DMS153 (cell line): Measurements from ENCODE around the gene HOXA2.

Experiments
- DNase-seq: peaks from one replicate; lab custom pipeline; 2025; lab: John Stamatoyannopoulos, UW

HOXA2 gene

GRCh38 chr7:27141137-27141922, 38.8 kb upstream of the HOXA2 start:
- no peak for DNase-seq

GRCh38 chr7:27140126-27140857, 37.8 kb upstream of the HOXA2 start:
- DNase-seq, result no peak

- DNase-seq, result no peak
Measured at GRCh38 chr7:27139334-27140125, 37.0 kb upstream of the HOXA2 start.

GRCh38 chr7:27138985-27139333, 36.5 kb upstream of the HOXA2 start:
- no peak for DNase-seq

- DNase-seq, result no peak
Measured at GRCh38 chr7:27138472-27138871, 36.0 kb upstream of the HOXA2 start.

GRCh38 chr7:27137640-27138315, 35.3 kb upstream of the HOXA2 start:
- DNase-seq, result no peak

GRCh38 chr7:27134392-27134791, 31.9 kb upstream of the HOXA2 start:
- DNase-seq, result no peak

GRCh38 chr7:27133409-27134231, 31.1 kb upstream of the HOXA2 start:
- no peak for DNase-seq

GRCh38 chr7:27132978-27133377, 30.5 kb upstream of the HOXA2 start:
- no peak for DNase-seq

- no peak for DNase-seq
Measured at GRCh38 chr7:27132214-27132613, 29.7 kb upstream of the HOXA2 start.

GRCh38 chr7:27131390-27131819, 28.9 kb upstream of the HOXA2 start:
- no peak for DNase-seq

GRCh38 chr7:27130540-27131389, 28.3 kb upstream of the HOXA2 start, which contains the start of gene HOXA4:
HOXA4 (minus strand) TSS chr7:27130757; CDS start chr7:27130733, 24 bp downstream.
- DNase-seq, result no peak

GRCh38 chr7:27129729-27130539, 27.5 kb upstream of the HOXA2 start:
- DNase-seq, result no peak

GRCh38 chr7:27128776-27129728, 26.6 kb upstream of the HOXA2 start:
- DNase-seq, result no peak

- no peak for DNase-seq
Measured at GRCh38 chr7:27128034-27128433, 25.6 kb upstream of the HOXA2 start.

- no peak for DNase-seq
Measured at GRCh38 chr7:27126596-27127327, 24.3 kb upstream of the HOXA2 start.

GRCh38 chr7:27125986-27126394, 23.5 kb upstream of the HOXA2 start:
- DNase-seq, result no peak
